GM19099 (cell line): Measurements from ENCODE around the gene CD38.

Experiments used
- POLR2A ChIP-seq: IDR thresholded peaks from 3 replicates; pipeline ENCODE4 v1.6.1; 2011; ENCODE audit warnings: low read depth; ENCODE audit not compliant: insufficient read length; ENCODE audit errors: extremely low read depth

Gene CD38

GRCh38 chr4:15779809-15780208 lies 1.7 kb downstream of the CD38 start:
- TF ChIP-seq POLR2A = no peak

DNA sequence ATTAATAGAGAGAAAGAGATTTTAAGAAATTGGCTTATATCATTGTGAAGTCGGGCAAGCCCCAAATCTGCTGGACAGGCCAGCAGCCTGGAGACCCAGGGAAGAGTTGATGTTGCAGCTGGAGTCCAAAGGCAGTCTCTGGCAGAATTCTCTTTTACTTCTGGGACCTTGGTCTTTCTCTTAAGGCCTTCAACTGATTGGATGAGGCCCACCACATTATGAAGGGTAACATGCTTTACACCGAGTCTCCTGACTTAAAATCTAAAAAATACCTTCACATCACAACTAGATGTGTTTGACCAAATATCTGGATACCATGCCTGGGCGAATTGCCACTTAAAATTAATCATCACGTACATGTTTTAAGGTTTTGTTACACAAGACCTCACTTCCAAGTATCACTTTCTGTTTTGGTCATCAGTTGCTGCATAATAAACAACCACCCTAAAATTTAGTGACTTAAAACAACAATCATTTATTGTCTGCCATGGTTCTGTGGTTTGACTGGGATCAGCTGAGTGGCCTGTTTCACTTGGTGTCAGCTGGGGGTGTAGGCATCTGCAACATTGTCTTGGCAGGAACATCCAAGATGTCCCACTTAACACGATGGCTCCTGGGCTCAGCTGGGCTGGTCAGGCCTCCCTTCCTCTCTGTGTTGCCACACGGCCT lies 3.4 kb downstream of the CD38 start:
- TF ChIP-seq POLR2A = no peak

DNA sequence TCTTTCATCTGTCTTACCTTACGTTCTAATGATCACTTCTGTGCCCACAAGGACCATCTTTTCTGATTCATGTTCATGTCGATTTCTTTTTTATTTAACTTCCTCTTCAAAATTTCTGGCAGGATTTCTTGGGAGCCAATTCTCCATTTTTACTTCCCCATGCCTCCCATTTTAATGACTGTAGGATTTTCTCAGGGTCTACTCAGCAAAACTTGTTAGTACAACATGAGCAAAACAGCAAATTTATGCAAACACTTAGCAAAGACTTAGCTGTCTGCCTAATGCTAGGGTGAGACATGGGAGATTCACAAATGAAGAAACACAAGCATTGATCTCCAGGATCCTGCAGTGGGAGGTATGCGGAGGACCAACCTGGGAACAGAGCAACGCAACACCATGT lies 5.5 kb downstream of the CD38 start:
- TF ChIP-seq POLR2A = no peak

GRCh38 chr4:15784959-15785634 lies 7.0 kb downstream of the CD38 start:
- TF ChIP-seq POLR2A = peak; percentile 34

GRCh38 chr4:15786743-15787142 lies 8.6 kb downstream of the CD38 start:
- TF ChIP-seq POLR2A = no peak

DNA sequence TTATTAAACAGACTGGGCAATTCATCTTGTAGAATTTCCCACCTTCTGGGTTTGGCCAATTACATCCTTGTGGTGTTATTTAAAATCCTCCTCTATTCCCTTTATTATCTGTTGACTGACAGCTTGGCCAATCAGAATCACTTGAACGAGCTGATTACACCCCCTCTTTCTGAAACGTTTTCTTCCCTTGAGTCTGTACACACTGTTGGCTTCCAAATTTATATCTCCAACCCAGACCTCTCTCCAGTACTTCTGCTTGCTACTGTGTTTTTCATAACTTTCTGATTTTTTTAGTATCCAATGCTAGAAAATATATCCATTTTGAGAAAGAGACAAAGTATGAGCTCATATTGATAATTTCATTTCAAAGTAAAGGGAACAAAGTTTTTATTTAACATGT lies 14.8 kb downstream of the CD38 start:
- no peak for TF ChIP-seq POLR2A

- TF ChIP-seq POLR2A = no peak
Observed at GRCh38 chr4:15793506-15794363, 15.6 kb downstream of the CD38 start.

GRCh38 chr4:15794426-15794825 lies 16.3 kb downstream of the CD38 start:
- TF ChIP-seq POLR2A = no peak

DNA sequence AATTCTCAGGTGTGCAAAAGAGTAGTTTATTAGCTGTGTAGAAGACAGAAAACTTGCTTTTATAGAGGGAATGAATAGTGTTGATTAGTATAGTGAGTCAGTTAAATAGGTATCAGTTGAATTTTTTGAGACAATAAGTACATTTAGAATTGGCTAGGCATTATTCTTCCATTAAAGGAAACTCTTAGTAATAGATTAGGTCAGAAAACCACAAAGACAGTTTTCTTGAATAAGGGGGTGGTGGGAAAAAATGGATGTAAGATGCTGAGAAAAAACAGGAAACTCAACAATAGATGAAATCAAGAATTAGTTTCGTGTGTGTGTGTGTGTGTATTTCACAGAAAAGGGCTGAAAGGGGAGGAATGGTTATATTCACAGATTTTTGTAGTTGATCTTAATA lies 16.8 kb downstream of the CD38 start:
- TF ChIP-seq POLR2A = no peak

DNA sequence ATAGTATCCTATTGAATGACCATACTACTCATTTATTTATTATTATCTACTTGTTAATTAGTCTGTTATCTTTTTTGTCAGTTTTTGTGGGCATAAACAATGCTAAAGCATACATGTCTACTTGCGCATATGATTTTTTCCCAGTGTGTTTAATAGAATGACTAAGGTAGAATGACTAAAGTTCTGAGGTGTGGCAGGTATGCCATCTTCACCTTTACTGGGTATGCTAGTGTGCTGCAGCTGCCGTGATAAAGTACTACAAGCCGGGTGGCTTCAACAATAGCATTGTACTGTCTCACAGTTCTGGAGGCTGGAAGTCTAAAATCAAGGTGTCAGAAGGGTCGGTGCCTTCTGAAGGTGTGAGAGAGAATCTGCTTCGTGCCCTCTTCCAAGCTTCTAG lies 19.2 kb downstream of the CD38 start:
- TF ChIP-seq POLR2A = no peak

DNA sequence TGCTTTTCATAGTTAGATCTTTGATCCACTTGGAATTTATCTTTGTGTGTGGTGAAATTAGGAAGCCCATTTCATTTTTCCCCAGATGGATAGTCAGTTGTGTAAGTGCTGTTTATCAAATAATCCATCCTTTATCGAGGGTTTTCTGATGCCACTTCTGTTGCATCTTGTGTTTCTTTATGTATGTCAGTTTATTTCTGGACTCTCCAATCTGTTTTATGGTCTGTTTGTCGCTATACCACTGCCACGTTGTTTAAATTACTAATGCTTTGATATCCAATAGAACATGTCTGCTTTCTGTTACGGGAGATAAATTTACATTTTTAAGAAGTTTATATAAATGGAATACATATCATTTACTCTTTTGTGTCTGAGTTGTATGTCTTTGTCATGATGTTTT lies 21.0 kb downstream of the CD38 start:
- TF ChIP-seq POLR2A = no peak

DNA sequence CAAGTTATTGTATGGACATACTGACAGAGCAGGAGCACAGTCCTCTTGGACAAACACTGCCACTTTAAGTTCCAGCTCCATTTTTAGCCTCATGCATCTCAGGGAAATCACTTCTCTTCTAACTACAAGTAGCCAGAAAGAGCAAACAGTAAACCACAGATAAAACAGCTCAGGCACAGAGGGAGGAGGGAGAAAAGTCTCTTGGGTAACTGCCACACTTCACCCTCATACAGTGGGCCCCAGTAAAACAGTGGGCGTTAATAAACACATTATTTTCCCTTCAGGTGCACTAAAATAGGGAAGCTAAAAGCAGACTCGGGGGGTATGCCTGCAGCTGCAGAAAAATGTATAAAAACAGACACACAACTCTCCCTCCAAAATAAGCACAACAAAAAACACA lies 21.6 kb downstream of the CD38 start:
- TF ChIP-seq POLR2A = no peak

DNA sequence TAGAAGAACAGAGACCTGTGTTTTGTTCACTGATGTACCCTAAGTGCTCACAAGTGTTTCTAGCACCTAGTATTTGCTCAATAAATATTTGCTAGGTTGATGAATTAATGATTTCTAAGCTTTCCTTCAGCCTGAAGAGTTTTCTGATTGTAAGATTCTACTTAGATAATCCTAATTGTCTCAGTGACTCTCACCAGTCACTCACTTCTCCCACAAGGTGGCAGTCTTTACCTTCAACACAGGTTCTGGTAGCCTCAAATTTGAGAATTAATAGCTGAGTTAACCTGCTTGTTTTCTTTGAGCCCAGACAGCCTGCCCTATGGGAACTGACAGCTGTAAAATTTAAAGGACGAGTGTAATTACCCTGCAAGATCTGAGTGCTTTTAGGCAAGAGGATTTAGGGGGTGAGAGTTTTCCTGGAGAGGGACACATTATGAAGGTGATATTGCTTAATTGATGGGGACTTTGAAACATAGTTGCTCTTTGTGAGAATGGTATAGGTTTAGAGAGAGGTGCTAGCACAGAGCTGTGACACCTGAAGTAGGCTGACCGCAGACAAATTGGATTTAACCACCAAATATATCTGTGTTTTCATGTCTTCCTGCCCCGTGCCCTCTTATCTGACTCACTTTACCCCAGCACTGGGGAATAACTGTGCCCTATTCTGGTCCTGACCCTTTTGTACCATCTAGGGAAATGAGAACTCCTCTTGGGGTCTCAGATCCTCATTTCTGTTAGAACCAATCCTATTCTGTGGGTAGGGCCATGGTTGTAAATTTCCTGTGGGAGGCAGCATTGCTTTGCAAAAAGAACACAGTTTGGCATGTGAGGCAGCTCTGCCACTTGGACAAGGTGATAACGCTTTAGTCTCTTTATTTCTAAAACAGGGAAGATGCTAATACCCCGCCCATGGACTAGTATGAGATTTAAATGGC lies 27.7 kb downstream of the CD38 start:
- no peak for TF ChIP-seq POLR2A

GRCh38 chr4:15809058-15809457 lies 30.9 kb downstream of the CD38 start:
- TF ChIP-seq POLR2A = no peak

GRCh38 chr4:15809466-15809865 lies 31.3 kb downstream of the CD38 start:
- no peak for TF ChIP-seq POLR2A
